Spleen (tissue), 7 donors: ENCODE measurements around the gene GRN.

ENCODE experiments used
- POLR2A ChIP-seq, 3 donors: fragments of 450-650 bp; IDR thresholded peaks; one replicate each; pipeline ENCODE4 v1.5.1; 2017; ENCODE audit warnings: antibody characterized with exemption in 3 of 3, mild to moderate bottlenecking in 1 of 3
- TF ChIP-seq, protein P1 (sequence below), 11 experiments: fragments of 200-600 bp in 7 of 11; fragments of 450-650 bp in 4 of 11; sonication (generic) in 4 of 11; IDR thresholded peaks in 8 of 11; conservative IDR thresholded peaks in 3 of 11; 1 replicate in 7 of 11; 2 replicates in 4 of 11; pipeline versions ENCODE4 v1.4.0 to v1.8.0; 2016 to 2021; ENCODE audit warnings: antibody characterized with exemption in 11 of 11, inconsistent platforms in 4 of 11, mild to moderate bottlenecking in 1 of 11
- donor health status: DM: no; HTN: no; CAD: no; lungs with moderate emphysema.
- donor health status: DM: no; HTN: no; CAD: no.
- donor health status: DM: no; HTN: no; CAD: no.

DNA sequence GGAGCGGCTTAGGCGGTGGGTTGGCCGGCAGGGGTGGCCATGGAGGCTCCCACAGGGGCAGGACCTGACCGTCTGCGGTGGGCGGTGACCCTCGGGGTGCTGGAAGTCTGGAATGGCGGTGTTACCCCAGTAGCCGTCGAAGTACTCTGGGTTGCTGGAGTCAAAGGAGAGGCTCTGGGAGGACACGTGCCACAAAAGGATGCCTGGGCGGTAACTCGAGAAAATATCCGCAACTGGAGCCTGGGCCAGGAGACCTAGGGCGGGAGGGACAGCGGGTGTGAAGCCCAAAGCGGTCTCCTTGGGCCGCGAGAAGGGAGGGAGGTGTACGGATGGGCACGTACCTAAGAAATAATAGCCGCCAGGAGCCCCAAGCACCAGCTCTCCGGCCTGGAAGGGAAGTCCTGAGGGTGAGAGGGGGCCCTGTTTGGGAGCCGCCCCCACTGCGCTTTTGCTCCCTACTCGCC, 39.8 kb downstream of the GRN start:
- no peak for TF ChIP-seq POLR2A (IDR thresholded peaks at IDR 0.05)
- TF ChIP-seq, protein P1, sequence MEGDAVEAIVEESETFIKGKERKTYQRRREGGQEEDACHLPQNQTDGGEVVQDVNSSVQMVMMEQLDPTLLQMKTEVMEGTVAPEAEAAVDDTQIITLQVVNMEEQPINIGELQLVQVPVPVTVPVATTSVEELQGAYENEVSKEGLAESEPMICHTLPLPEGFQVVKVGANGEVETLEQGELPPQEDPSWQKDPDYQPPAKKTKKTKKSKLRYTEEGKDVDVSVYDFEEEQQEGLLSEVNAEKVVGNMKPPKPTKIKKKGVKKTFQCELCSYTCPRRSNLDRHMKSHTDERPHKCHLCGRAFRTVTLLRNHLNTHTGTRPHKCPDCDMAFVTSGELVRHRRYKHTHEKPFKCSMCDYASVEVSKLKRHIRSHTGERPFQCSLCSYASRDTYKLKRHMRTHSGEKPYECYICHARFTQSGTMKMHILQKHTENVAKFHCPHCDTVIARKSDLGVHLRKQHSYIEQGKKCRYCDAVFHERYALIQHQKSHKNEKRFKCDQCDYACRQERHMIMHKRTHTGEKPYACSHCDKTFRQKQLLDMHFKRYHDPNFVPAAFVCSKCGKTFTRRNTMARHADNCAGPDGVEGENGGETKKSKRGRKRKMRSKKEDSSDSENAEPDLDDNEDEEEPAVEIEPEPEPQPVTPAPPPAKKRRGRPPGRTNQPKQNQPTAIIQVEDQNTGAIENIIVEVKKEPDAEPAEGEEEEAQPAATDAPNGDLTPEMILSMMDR (IDR thresholded peaks at IDR 0.05 in 8 of 11, conservative IDR thresholded peaks at IDR 0.05 in 3 of 11), result no peak
